GM12878 (cell line): ENCODE data around the gene AKT1. TPM values are rescaled to one million over a fixed set of nuclear protein-coding genes. Genes with fewer than 3 reads are reported as not detected.

Experiments
- ATAC-seq: fragments of 200-7000 bp; cut with Tn5 transposase; 3 replicates; pipeline ENCODE4 v1.9.1; 2020; ENCODE audit warnings: mild to moderate bottlenecking, moderate library complexity
- BruUV-seq: library from RNA; stranded (reverse); fragments of 400-500 nt; replicated peaks from 2 replicates; lab custom pipeline; 2021; lab: Mats Ljungman, UMichigan
- CTCF ChIA-PET: fragments of 300-600 bp; sonication (Branson Sonifier 250); formaldehyde crosslinking; extraction: SDS; loops from one replicate; lab custom pipeline; 2021; ENCODE audit warnings: inconsistent platforms; lab: Yijun Ruan, JAX
- POLR2A ChIA-PET: fragments of 350-600 bp; formaldehyde crosslinking; extraction: SDS; loops from one replicate; lab custom pipeline; 2021; ENCODE audit warnings: inconsistent platforms; lab: Charles Lee
- RAD21 ChIA-PET: fragments of 300-600 bp; sonication (Branson Sonifier 250); formaldehyde crosslinking; loops from one replicate; lab custom pipeline; 2023; ENCODE audit warnings: antibody characterized with exemption; ENCODE audit not compliant: unreplicated experiment; lab: Charles Lee
- SMC1A ChIA-PET: fragments of 300-600 bp; sonication (Branson Sonifier 250); formaldehyde crosslinking; loops from one replicate; lab custom pipeline; 2023; ENCODE audit not compliant: unreplicated experiment, uncharacterized antibody; lab: Charles Lee
- DNase-seq: peaks from one replicate; pipeline ENCODE4 v3.0.0-alpha.2; 2011; ENCODE audit warnings: low read depth, low spot score
- FAIRE-seq: peaks from 3 replicates; lab custom pipeline; 2011; peaks lifted over from hg19 to GRCh38; lab: Jason Lieb, UNC
- H2AFZ ChIP-seq: 2 replicates; pipeline ENCODE4 v1.6.0; 2011; ENCODE audit warnings: low read depth, low read length, control low read depth; ENCODE audit not compliant: control insufficient read depth
- H3K27ac ChIP-seq: 2 replicates; pipeline ENCODE4 v1.5.1; 2011; ENCODE audit warnings: control low read depth; ENCODE audit not compliant: control insufficient read depth, insufficient read depth
- H3K27me3 ChIP-seq, 2 experiments: replicated peaks in 1 of 2; 2 replicates each; pipeline versions ENCODE4 v1.6.0 to v1.6.1; 2011; ENCODE audit warnings: low read length in 1 of 2; ENCODE audit not compliant: control insufficient read depth in 2 of 2, insufficient read depth in 2 of 2
- H3K36me3 ChIP-seq, 2 experiments: 2 replicates each; pipeline ENCODE4 v1.5.1; 2011; ENCODE audit warnings: low read length in 1 of 2; ENCODE audit not compliant: control insufficient read depth in 2 of 2, insufficient read depth in 2 of 2
- H3K4me1 ChIP-seq: 2 replicates; pipeline ENCODE4 v1.6.1; 2011; ENCODE audit warnings: mild to moderate bottlenecking, low read length, moderate library complexity, mixed read lengths; ENCODE audit not compliant: control insufficient read depth, insufficient read depth
- H3K4me2 ChIP-seq: 2 replicates; pipeline ENCODE4 v1.6.0; 2011; ENCODE audit warnings: control low read depth; ENCODE audit not compliant: control insufficient read depth, insufficient read depth
- H3K4me3 ChIP-seq: fragments of 200-600 bp; sonication (generic); 2 replicates; pipeline ENCODE4 v1.5.1; 2016
- H3K79me2 ChIP-seq: 2 replicates; pipeline ENCODE4 v1.6.0; 2011; ENCODE audit warnings: low read length; ENCODE audit not compliant: control insufficient read depth, insufficient read depth
- H3K9ac ChIP-seq: 2 replicates; pipeline ENCODE4 v1.8.0; 2011; ENCODE audit warnings: low read length, control low read depth, mixed read lengths; ENCODE audit not compliant: control insufficient read depth, insufficient read depth
- H3K9me3 ChIP-seq: replicated peaks from 3 replicates; pipeline ENCODE4 v1.5.1; 2011; ENCODE audit warnings: mild to moderate bottlenecking, low read length; ENCODE audit not compliant: control insufficient read depth, insufficient read depth
- H4K20me1 ChIP-seq: 2 replicates; pipeline ENCODE4 v1.6.0; 2011; ENCODE audit not compliant: control insufficient read depth, insufficient read depth
- ATF2 ChIP-seq: IDR thresholded peaks from 2 replicates; pipeline ENCODE4 v1.6.1; 2012; ENCODE audit warnings: low read length, inconsistent platforms
- ATF3 ChIP-seq: IDR thresholded peaks from 2 replicates; pipeline ENCODE4 v1.6.1; 2011; ENCODE audit warnings: low read depth, mild to moderate bottlenecking, low read length, moderate library complexity, borderline replicate concordance; ENCODE audit errors: extremely low read depth
- CEBPZ ChIP-seq: fragments of 150-350 bp; IDR thresholded peaks from 2 replicates; pipeline ENCODE4 v1.6.1; 2016; ENCODE audit warnings: low read depth, low read length
- E2F8 ChIP-seq: fragments of 450-650 bp; IDR thresholded peaks from 2 replicates; pipeline ENCODE4 v1.6.1; 2018; ENCODE audit warnings: mild to moderate bottlenecking, low read depth, moderate library complexity; ENCODE audit not compliant: partially characterized antibody
- HDAC2 ChIP-seq: fragments of 200-600 bp; sonication (generic); IDR thresholded peaks from 2 replicates; pipeline ENCODE4 v1.6.1; 2017
- IRF5 ChIP-seq: fragments of 450-650 bp; IDR thresholded peaks from 2 replicates; pipeline ENCODE4 v1.6.1; 2017; ENCODE audit warnings: borderline replicate concordance
- MEF2A ChIP-seq: IDR thresholded peaks from 2 replicates; pipeline ENCODE4 v1.6.1; 2011; ENCODE audit warnings: low read depth, mild to moderate bottlenecking, low read length, moderate library complexity; ENCODE audit not compliant: insufficient read depth
- SMAD5 ChIP-seq: IDR thresholded peaks from 2 replicates; pipeline ENCODE4 v1.6.1; 2016; ENCODE audit warnings: antibody characterized with exemption, low read depth
- SMC3 ChIP-seq: IDR thresholded peaks from 2 replicates; pipeline ENCODE4 v1.6.1; 2011; ENCODE audit warnings: low read length, improper control_type of control experiment, borderline replicate concordance
- USF2 ChIP-seq: IDR thresholded peaks from 2 replicates; pipeline ENCODE4 v1.6.1; 2011; ENCODE audit warnings: low read depth, low read length, improper control_type of control experiment, borderline replicate concordance
- WGBS: methylation state at CpG from one replicate; pipeline ENCODE4 v1.1.6; 2016; ENCODE audit warnings: low lambda C conversion rate; ENCODE audit not compliant: insufficient replicate concordance, insufficient coverage; ENCODE audit errors: missing lambda C conversion rate; 5-methylcytosine and 5-hydroxymethylcytosine counted together
- in situ Hi-C: fragments of 300-500 bp; cut with MboI; formaldehyde crosslinking; loops from 9 replicates; pipeline ENCODE4 v1.14.3; 2018; ENCODE audit warnings: mixed read lengths
- intact Hi-C: fragments of 100-400 bp; cut with micrococcal nuclease; formaldehyde crosslinking; loops from one replicate; pipeline ENCODE4 v1.14.2; 2022; ENCODE audit not compliant: unreplicated experiment
- polyA plus RNA-seq, 11 experiments: library from polyadenylated mRNA; depleted of rRNA in 4 of 11; unstranded in 6 of 11; stranded (reverse) in 5 of 11; fragments of >200 nt; fragmentation: Nextera tagmentation in 4 of 11; fragmentation: Illumina TruSeq in 1 of 11; extraction: Ambion mirVana in 4 of 11; extraction: Trizol in 1 of 11; gene quantifications; 1 replicate in 1 of 11; 2 replicates in 10 of 11; pipeline versions ENCODE4 v1.2.1 to v1.2.3, GENCODE V29; 2011 to 2016; ENCODE audit warnings: inconsistent platforms in 2 of 11, missing spikeins in 2 of 11, low read depth in 1 of 11
- total RNA-seq, 4 experiments: library from RNA; depleted of rRNA in 3 of 4; stranded (reverse); fragments of >200 nt in 3 of 4; fragmentation: Illumina TruSeq in 1 of 4; extraction: Trizol in 1 of 4; gene quantifications; 2 replicates each; pipeline versions ENCODE4 v1.2.1 to v1.2.3, GENCODE V29; 2013 to 2021

Gene AKT1
- total and polyA plus RNA-seq, 10 of the 15 experiments (the other 5 are each of a cell fraction or from before 2014, with no cell fraction given) = 0.63 to 110 (median 58.9) TPM

- TF ChIP-seq CEBPZ (no peak), E2F8 (no peak)
Observed at GRCh38 chr14:104783484-104784217, 11.9 kb downstream of the AKT1 start (continued).

- WGBS = 71% methylated on average over 13 of the region's 13 CpGs
- ChIA-PET CTCF (no interaction called here), RAD21 (no interaction called here), SMC1A (no interaction called here), POLR2A (no interaction called here)
- FAIRE-seq (no peak), ATAC-seq (no peak), DNase-seq (no peak)
- BruUV-seq = no TSS peak
- Histone ChIP-seq H3K4me1 (no peaks in the 10 kb centered on the region), H3K27ac (no peak overlapping the region), H2AFZ (no peak overlapping the region), H4K20me1 (no peaks in the 10 kb centered on the region), H3K9ac (no peak overlapping the region), H3K79me2 (no peaks in the 10 kb centered on the region), H3K4me3 (no peak overlapping the region), H3K36me3 (peaks cover 0 to 2% of the 10 kb centered on the region in 2 experiments; a peak in 2 of 4 replicates), H3K9me3 (no peaks in the 10 kb centered on the region), H3K27me3 (no peaks in the 10 kb centered on the region), H3K4me2 (no peak overlapping the region)
- intact Hi-C loops = no loop called here
- in situ Hi-C loops = no loop called here
- TF ChIP-seq SMAD5 (no peak), MEF2A (no peak), HDAC2 (no peak), USF2 (no peak), SMC3 (no peak), ATF2 (no peak), ATF3 (no peak), IRF5 (no peak)
Observed at GRCh38 chr14:104782808-104783139, 12.8 kb downstream of the AKT1 start.
